Astrocyte of the cerebellum (primary cell): ENCODE measurements around the gene MOAP1.
"Not testable (repeated sequence)": the region's sequence is repeated elsewhere in the genome, so short reads cannot be mapped to it uniquely, and the experiment has no call there.

Experiments used
- DNase-seq: peaks from one replicate; pipeline ENCODE4 v3.0.0-alpha.2; 2011; ENCODE audit warnings: low read depth
- H3K4me3 ChIP-seq: 2 replicates; pipeline ENCODE4 v1.5.1; 2011; ENCODE audit warnings: mild to moderate bottlenecking, low read depth, low read length, moderate library complexity
- CTCF ChIP-seq: IDR thresholded peaks from 2 replicates; pipeline ENCODE4 v1.5.1; 2012; ENCODE audit warnings: low read length, low read depth, moderate library complexity, mild to moderate bottlenecking; ENCODE audit errors: missing control alignments
- in situ Hi-C: cut with HindIII; loops from 2 replicates; pipeline ENCODE4 v1.10.0; 2017; ENCODE audit warnings: low sequenced_read_pairs

The MOAP1 gene

DNA sequence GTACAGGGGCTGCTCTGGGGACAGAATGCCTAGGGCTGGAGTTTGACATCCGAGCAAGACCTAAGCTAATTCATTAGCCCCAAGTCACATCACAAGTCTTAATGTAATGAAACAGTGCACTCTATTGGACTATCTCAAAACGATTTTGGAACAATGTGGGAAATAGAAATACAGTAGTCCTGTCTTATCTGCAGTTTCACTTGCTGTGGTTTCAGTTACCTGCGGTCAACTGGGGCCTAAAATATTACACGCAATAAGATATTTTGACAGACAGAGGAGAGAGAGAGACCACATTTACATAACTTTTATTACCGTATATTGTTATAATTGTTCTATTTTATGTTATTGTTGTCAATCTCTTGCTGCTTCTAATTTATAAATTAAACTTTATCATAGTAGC is 21.1 kb downstream of the MOAP1 start:
- DNase-seq = no peak

GRCh38 chr14:93161411-93161940 is 23.2 kb downstream of the MOAP1 start:
- H3K4me3 ChIP-seq = no peak overlapping the region
- TF ChIP-seq CTCF = no peak
- no peak for DNase-seq
- in situ Hi-C loops = no loop called here

More for the DNA sequence above, 21.1 kb downstream of the MOAP1 start:
- TF ChIP-seq CTCF = no peak
- H3K4me3 ChIP-seq = no peak overlapping the region
- in situ Hi-C loops = no loop called here

- DNase-seq = no peak
- H3K4me3 ChIP-seq = no peak overlapping the region
- in situ Hi-C loops = no loop called here
- TF ChIP-seq CTCF = peak; percentile 38
These were observed 24.3 kb downstream of the MOAP1 start for GRCh38 chr14:93160353-93160801.

DNA sequence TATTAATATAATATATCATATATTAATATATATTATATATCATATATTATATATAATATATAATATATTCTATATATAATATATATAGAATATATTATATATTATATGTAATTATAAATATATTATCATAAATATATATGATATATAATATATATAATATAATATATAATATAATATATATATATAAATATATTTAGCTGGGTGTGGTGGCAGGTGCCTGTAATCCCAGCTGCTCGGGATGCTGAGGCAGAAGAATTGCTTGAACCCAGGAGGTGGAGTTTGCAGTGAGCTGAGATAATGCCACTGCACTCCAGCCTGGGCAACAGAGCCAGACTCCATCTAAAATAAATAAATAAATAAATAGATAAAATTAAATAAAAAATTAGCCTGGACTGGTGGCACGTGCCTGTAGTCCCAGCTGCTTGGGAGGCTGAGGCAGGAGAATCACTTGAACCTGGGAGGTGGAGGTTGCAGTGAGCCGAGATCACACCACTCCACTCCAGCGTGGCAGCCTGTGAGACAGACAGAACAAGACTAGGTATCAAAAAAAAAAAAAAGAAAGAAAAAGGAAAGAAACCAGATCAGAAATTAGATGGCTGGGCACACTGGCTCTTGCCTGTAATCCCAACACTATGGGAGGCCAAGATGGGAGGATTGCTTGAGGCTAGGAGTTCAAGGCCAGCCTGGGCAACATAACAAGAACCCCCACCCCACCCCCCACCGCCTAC is 24.9 kb downstream of the MOAP1 start:
- DNase-seq, H3K4me3 ChIP-seq, in situ Hi-C loops: not testable (repeated sequence)

DNA sequence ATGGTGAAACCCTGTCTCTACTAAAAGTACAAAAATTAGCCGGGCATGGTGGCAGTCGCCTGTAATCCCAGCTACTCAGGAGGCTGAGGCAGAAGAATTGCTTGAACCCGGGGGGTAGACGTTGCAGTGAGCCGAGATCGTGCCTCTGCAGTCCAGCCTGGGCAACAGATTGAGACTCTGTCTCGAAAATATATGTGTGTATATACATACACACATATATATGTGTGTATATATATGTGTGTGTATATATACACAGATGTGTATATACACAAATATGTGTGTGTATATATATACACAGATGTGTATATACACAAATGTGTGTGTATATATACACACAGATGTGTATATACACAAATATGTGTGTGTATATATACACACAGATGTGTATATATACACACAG is 26.3 kb downstream of the MOAP1 start:
- DNase-seq, in situ Hi-C loops, H3K4me3 ChIP-seq: not testable (repeated sequence)

GRCh38 chr14:93156693-93157369 is 27.9 kb downstream of the MOAP1 start:
- TF ChIP-seq CTCF = no peak
- no peak overlapping the region for H3K4me3 ChIP-seq
- in situ Hi-C loops = no loop called here
- DNase-seq = no peak

GRCh38 chr14:93155667-93156066 is 29.0 kb downstream of the MOAP1 start:
- no peak overlapping the region for H3K4me3 ChIP-seq
- in situ Hi-C loops = no loop called here
- DNase-seq = no peak
- no peak for TF ChIP-seq CTCF
